GM23248 (cell line): Measurements from ENCODE around the gene C3. TPM values are rescaled to one million over a fixed set of nuclear protein-coding genes. Genes with fewer than 3 reads are reported as not detected.

Experiments
- DNase-seq: peaks from one replicate; pipeline ENCODE4 v3.0.0-alpha.2; 2015
- H2AFZ ChIP-seq: fragments of 200-600 bp; sonication (generic); 2 replicates; pipeline ENCODE4 v1.6.1; 2016; ENCODE audit warnings: antibody characterized with exemption
- H3F3A ChIP-seq: fragments of 200-600 bp; sonication (generic); 2 replicates; pipeline ENCODE4 v1.6.1; 2016; ENCODE audit warnings: mild to moderate bottlenecking, antibody characterized with exemption, mixed run types; ENCODE audit not compliant: insufficient read depth
- H3K27ac ChIP-seq: fragments of 200-600 bp; sonication (generic); 2 replicates; pipeline ENCODE4 v1.5.1; 2016; ENCODE audit warnings: mild to moderate bottlenecking
- H3K27me3 ChIP-seq: fragments of 200-600 bp; sonication (generic); replicated peaks from 2 replicates; pipeline ENCODE4 v1.6.1; 2016; ENCODE audit warnings: mild to moderate bottlenecking; ENCODE audit not compliant: insufficient read depth
- H3K36me3 ChIP-seq: fragments of 200-600 bp; sonication (generic); 2 replicates; pipeline ENCODE4 v1.6.1; 2016; ENCODE audit warnings: low read depth, mild to moderate bottlenecking
- H3K4me1 ChIP-seq: fragments of 200-600 bp; sonication (generic); 2 replicates; pipeline ENCODE4 v1.6.1; 2016; ENCODE audit warnings: mild to moderate bottlenecking; ENCODE audit not compliant: insufficient read depth
- H3K4me2 ChIP-seq: fragments of 200-600 bp; sonication (generic); one replicate; pipeline ENCODE4 v1.6.1; 2016; ENCODE audit warnings: mild to moderate bottlenecking; ENCODE audit not compliant: unreplicated experiment
- H3K4me3 ChIP-seq: fragments of 200-600 bp; sonication (generic); 2 replicates; pipeline ENCODE4 v1.5.1; 2016; ENCODE audit warnings: mild to moderate bottlenecking
- H3K79me2 ChIP-seq: fragments of 200-600 bp; sonication (generic); 2 replicates; pipeline ENCODE4 v1.6.1; 2016; ENCODE audit warnings: mild to moderate bottlenecking; ENCODE audit not compliant: insufficient read depth
- H3K9ac ChIP-seq: fragments of 200-600 bp; sonication (generic); 2 replicates; pipeline ENCODE4 v1.6.1; 2016; ENCODE audit warnings: mild to moderate bottlenecking
- H3K9me2 ChIP-seq: fragments of 200-600 bp; sonication (generic); 2 replicates; pipeline ENCODE4 v1.6.1; 2016; ENCODE audit warnings: mixed run types, mild to moderate bottlenecking, moderate library complexity; ENCODE audit not compliant: insufficient read depth
- H3K9me3 ChIP-seq: fragments of 200-600 bp; sonication (generic); one replicate; pipeline ENCODE4 v1.6.1; 2017; ENCODE audit warnings: low read depth
- H4K20me1 ChIP-seq: fragments of 200-600 bp; sonication (generic); 2 replicates; pipeline ENCODE4 v1.6.0; 2016; ENCODE audit not compliant: insufficient read depth
- EZH2 ChIP-seq: fragments of 200-600 bp; sonication (generic); IDR thresholded peaks from 2 replicates; pipeline ENCODE4 v1.6.1; 2018; ENCODE audit warnings: antibody characterized with exemption, mild to moderate bottlenecking; ENCODE audit not compliant: insufficient read depth, poor library complexity, severe bottlenecking
- EZH2phosphoT487 ChIP-seq: fragments of 200-600 bp; sonication (generic); IDR thresholded peaks from 2 replicates; pipeline ENCODE4 v1.6.1; 2018; ENCODE audit warnings: antibody characterized with exemption, moderate library complexity, mild to moderate bottlenecking, low read depth; ENCODE audit not compliant: insufficient read depth
- WGBS, 2 experiments: methylation state at CpG; one replicate each; pipeline ENCODE4 v1.1.6; 2015 to 2017; ENCODE audit warnings: low lambda C conversion rate in 2 of 2, low coverage in 1 of 2; ENCODE audit errors: missing lambda C conversion rate in 2 of 2; 5-methylcytosine and 5-hydroxymethylcytosine counted together
- in situ Hi-C: fragments of 300-500 bp; cut with MboI; formaldehyde crosslinking; loops from 2 replicates; pipeline ENCODE4 v1.15.0; 2020
- polyA plus RNA-seq: library from polyadenylated mRNA; unstranded; fragments of >200 nt; fragmentation: Nextera tagmentation; extraction: Ambion mirVana; gene quantifications from 2 replicates; pipeline ENCODE4 v1.2.1, GENCODE V29; 2016
- total RNA-seq: library from RNA; depleted of rRNA; stranded (reverse); fragments of >200 nt; shearing (Covaris generic); gene quantifications from 2 replicates; pipeline ENCODE4 v1.2.3, GENCODE V29; 2014; rRNA removed

The C3 gene
- total RNA-seq (3.1 and 5.6 TPM in 2 replicates), polyA plus RNA-seq (3.5 and 4.8 TPM in 2 replicates)

GRCh38 chr19:6720369-6721137, at the start of gene C3:
Gene C3 (minus strand): TSS chr19:6720650. CDS start chr19:6720589, 61 bp downstream.
- Histone ChIP-seq H4K20me1 (no peaks in the 10 kb centered on the region), H3K4me1 (peaks cover 19% of the 10 kb centered on the region), H3K27me3 (no peaks in the 10 kb centered on the region), H3K9me3 (no peaks in the 10 kb centered on the region), H3K9ac (no peak within 1 kb of the TSS), H3K27ac (no peak within 1 kb of the TSS), H3K4me3 (no peak within 1 kb of the TSS), H2AFZ (no peak within 1 kb of the TSS), H3F3A (peaks cover 4% of the 10 kb centered on the region; the same call in 1 of the 2 replicates), H3K36me3 (no peaks in the 10 kb centered on the region), H3K4me2 (peak within 1 kb of the TSS; percentile 49), H3K9me2 (no peaks in the 10 kb centered on the region), H3K79me2 (no peaks in the 10 kb centered on the region)
- in situ Hi-C loops = no loop called here
- WGBS, 2 experiments = 32 to 33% methylated on average over 4 of the region's 4 CpGs
- peak; percentile 92 for DNase-seq
- no peak for TF ChIP-seq EZH2
- TF ChIP-seq EZH2phosphoT487 = no peak

GRCh38 chr19:6769006-6769619, 48.7 kb upstream of the C3 start:
- no peaks in the 10 kb centered on the region for H3K79me2 ChIP-seq
- DNase-seq = peak; percentile 37
- H3K9me2 ChIP-seq = no peaks in the 10 kb centered on the region
- H3K4me2 ChIP-seq = no peak overlapping the region
- no peak overlapping the region for H3K9ac ChIP-seq
- H3K4me1 ChIP-seq = no peaks in the 10 kb centered on the region
- no peaks in the 10 kb centered on the region for H3K36me3 ChIP-seq
- in situ Hi-C loops = no loop called here
- no peak overlapping the region for H3K4me3 ChIP-seq
- H3F3A ChIP-seq = no peaks in the 10 kb centered on the region
- no peak for TF ChIP-seq EZH2phosphoT487
- no peak for TF ChIP-seq EZH2
- no peak overlapping the region for H3K27ac ChIP-seq
- no peaks in the 10 kb centered on the region for H3K9me3 ChIP-seq
- no peak overlapping the region for H2AFZ ChIP-seq
- no peaks in the 10 kb centered on the region for H4K20me1 ChIP-seq
- H3K27me3 ChIP-seq = peaks cover 15% of the 10 kb centered on the region
- 54 to 55% methylated on average over 11 of the region's 11 CpGs for WGBS, 2 experiments

- Histone ChIP-seq H3K4me1 (no peaks in the 10 kb centered on the region), H3K9me2 (no peaks in the 10 kb centered on the region), H3K79me2 (no peaks in the 10 kb centered on the region), H3K36me3 (no peaks in the 10 kb centered on the region), H4K20me1 (no peaks in the 10 kb centered on the region), H3K27me3 (peaks cover 15% of the 10 kb centered on the region), H3K9me3 (no peaks in the 10 kb centered on the region), H3K4me2 (no peak overlapping the region), H3K9ac (no peak overlapping the region), H3K27ac (no peak overlapping the region), H3F3A (no peaks in the 10 kb centered on the region), H2AFZ (no peak overlapping the region), H3K4me3 (no peak overlapping the region)
- TF ChIP-seq EZH2phosphoT487 (no peak), EZH2 (no peak)
- no peak for DNase-seq
- in situ Hi-C loops = no loop called here
- WGBS, 2 experiments = 74% methylated on average over 8 of the region's 8 CpGs
Observed at GRCh38 chr19:6768236-6768785, 47.9 kb upstream of the C3 start.

GRCh38 chr19:6767357-6768235, 47.1 kb upstream of the C3 start, which contains the start of gene SH2D3A:
Gene SH2D3A (minus strand): TSS chr19:6767435. CDS start chr19:6763748, 3,687 bp downstream.
- DNase-seq = peak; percentile 19
- no peaks in the 10 kb centered on the region for H3F3A ChIP-seq
- no peak within 1 kb of the TSS for H2AFZ ChIP-seq
- in situ Hi-C loops = no loop called here
- TF ChIP-seq EZH2 (no peak), EZH2phosphoT487 (no peak)
- H3K9me3 ChIP-seq = no peaks in the 10 kb centered on the region
- H3K79me2 ChIP-seq = no peaks in the 10 kb centered on the region
- no peak within 1 kb of the TSS for H3K27ac ChIP-seq
- no peak within 1 kb of the TSS for H3K4me3 ChIP-seq
- H3K4me2 ChIP-seq = no peak within 1 kb of the TSS
- no peaks in the 10 kb centered on the region for H3K9me2 ChIP-seq
- H3K9ac ChIP-seq = no peak within 1 kb of the TSS
- no peaks in the 10 kb centered on the region for H4K20me1 ChIP-seq
- whole genome bisulfite sequencing, 2 experiments = 15 to 18% methylated on average over 36 to 46 of the region's 47 CpGs
- H3K27me3 ChIP-seq = peaks cover 15% of the 10 kb centered on the region
- H3K36me3 ChIP-seq = no peaks in the 10 kb centered on the region
- H3K4me1 ChIP-seq = no peaks in the 10 kb centered on the region
